Stimulated activated memory B cell treated with anti-CD40 and anti-IgM and Interleukin-4, amounts not matched to agents 10 μg/mL and 1 μg/mL and 100 μg/mL, for 72 hours (primary cell): ENCODE results near the gene PCYT1B.

Experiments used
- ATAC-seq: fragments of 150-1000 bp; cut with Tn5 transposase; 2 replicates; pipeline ENCODE4 v1.10.0; 2021
- H3K27ac Mint-ChIP-seq: one replicate; pipeline ENCODE4 v1.8.0; 2022; ENCODE audit warnings: mild to moderate bottlenecking, mixed read lengths
- H3K27me3 Mint-ChIP-seq: one replicate; pipeline ENCODE4 v1.8.0; 2022; ENCODE audit warnings: mixed read lengths
- H3K36me3 Mint-ChIP-seq: one replicate; pipeline ENCODE4 v1.8.0; 2022; ENCODE audit warnings: mixed read lengths
- H3K4me1 Mint-ChIP-seq: one replicate; pipeline ENCODE4 v1.8.0; 2022; ENCODE audit warnings: mixed read lengths
- H3K4me3 Mint-ChIP-seq: one replicate; pipeline ENCODE4 v1.8.0; 2022; ENCODE audit warnings: mild to moderate bottlenecking, moderate library complexity, mixed read lengths
- H3K9me3 Mint-ChIP-seq: one replicate; pipeline ENCODE4 v1.8.0; 2022; ENCODE audit warnings: mixed read lengths

PCYT1B gene

DNA sequence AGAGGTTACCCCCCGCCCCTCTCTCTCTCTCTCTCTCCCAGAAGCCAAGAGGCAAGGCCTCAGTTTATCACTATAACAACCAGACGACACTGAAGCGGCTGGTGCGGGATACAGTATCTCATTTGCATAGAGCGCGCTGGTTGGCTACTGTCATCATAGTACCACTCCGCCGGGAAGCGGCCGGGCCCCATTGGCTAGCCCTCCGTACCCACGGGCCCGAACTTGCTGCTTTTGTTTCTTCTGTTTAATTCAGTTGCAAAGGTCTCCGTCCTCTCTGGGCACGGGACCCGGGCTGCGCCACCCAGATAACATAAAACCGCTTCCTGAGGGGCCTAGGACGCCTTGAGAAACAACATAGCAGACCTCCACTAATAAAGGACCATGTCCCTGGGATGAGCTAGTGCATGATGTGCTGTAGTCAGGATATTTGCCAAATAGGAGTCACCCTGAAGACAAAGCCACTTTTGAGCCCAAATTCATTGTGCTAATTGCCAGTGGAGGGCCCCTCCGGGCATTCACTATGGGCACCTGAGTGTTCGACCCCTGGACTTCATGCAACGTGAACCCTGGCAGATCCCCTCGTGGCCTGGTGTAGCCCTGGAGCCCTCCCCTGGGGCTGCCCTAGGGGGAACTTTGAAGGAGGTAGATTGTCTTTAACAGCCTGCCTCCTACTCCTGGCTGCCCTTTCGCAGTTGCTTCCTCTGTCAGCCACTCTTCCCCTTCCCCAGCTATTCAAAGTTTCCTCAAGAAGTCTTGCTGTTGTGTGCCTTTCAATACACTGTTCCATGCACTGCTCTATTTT, at the start of gene PCYT1B:
Gene PCYT1B, minus strand, starts transcription at position 91 of the 802 bp plus-strand sequence. CDS start 242 bp downstream, outside the sequence.
- peak within 1 kb of the TSS; percentile 80 for H3K4me3 Mint-ChIP-seq
- H3K27me3 Mint-ChIP-seq, result peaks cover 30% of the 10 kb centered on the region
- peak; percentile 75 for ATAC-seq
- peaks cover 14% of the 10 kb centered on the region for H3K4me1 Mint-ChIP-seq
- no peaks in the 10 kb centered on the region for H3K9me3 Mint-ChIP-seq
- no peak within 1 kb of the TSS for H3K27ac Mint-ChIP-seq
- no peaks in the 10 kb centered on the region for H3K36me3 Mint-ChIP-seq

GRCh38 chrX:24696294-24696693, 49.1 kb upstream of the PCYT1B start:
- Mint-ChIP-seq H3K4me1 (peaks cover 10% of the 10 kb centered on the region), H3K36me3 (no peaks in the 10 kb centered on the region), H3K27me3 (no peaks in the 10 kb centered on the region), H3K9me3 (no peaks in the 10 kb centered on the region), H3K27ac (no peak overlapping the region), H3K4me3 (no peak overlapping the region)
- no peak for ATAC-seq

DNA sequence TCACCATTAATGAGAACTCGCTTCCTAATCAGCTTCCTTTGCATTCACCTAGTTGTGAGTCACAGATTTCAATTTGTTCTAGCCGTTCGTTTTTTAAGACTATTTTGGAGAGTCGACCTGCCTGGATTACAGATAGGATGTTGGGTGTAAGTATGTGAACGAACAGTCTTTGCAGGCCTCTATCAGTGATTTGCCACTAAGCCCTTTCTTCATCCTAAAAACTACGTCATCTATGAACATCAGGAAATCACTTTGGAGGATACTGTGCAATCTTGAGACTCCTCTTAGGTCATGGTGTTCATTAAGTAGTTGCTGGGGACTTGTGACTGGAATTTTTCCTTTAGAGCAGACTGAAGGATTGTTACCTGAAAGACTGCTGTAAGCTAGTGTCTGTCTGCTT, 47.7 kb upstream of the PCYT1B start:
- Mint-ChIP-seq H3K27me3 (no peaks in the 10 kb centered on the region), H3K9me3 (no peaks in the 10 kb centered on the region), H3K27ac (no peak overlapping the region), H3K36me3 (no peaks in the 10 kb centered on the region), H3K4me1 (peaks cover 10% of the 10 kb centered on the region), H3K4me3 (peak overlapping the region; percentile 85)
- ATAC-seq, result no peak

DNA sequence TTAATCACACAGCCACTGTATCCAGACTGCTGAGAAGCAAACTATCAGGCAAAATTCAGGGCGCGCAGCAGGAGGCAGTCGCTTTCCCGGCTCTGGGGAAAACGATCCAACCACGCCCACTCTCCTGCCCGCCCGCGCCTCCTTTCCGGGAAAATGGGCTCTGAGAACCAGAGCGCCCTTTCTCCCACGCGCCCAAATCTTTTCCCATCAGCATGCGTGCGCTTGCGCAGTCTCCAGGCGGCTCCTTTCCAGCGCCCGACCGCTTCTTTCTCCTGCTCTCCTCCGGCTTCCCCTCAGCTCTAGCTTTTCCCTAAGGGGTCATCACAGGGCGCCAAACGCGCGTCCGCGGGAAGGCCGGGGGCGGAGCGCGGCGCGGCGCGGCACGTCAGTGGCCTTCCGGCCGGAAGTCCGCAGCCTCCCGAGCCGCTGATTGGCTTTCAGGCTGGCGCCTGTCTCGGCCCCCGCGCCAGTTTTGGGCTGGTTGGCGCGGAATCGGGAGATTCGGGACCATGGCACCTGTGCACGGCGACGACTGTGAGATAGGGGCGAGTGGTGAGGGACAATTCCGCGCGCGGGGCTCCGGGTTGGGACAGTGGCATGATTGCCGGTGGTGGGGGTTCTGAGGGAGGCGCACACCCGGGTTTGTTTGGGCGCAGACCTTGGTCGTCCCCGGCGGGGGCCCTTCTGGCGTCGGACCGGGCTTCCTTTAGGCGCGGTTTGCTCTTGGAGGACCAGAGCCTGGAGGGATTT, 46.5 kb upstream of the PCYT1B start, which contains the start of gene POLA1:
Gene POLA1, plus strand, starts transcription at position 466 of the 750 bp plus-strand sequence. Its CDS starts 44 bp downstream, at position 510.
- Mint-ChIP-seq H3K27ac (peak within 1 kb of the TSS; percentile 80), H3K36me3 (no peaks in the 10 kb centered on the region), H3K27me3 (no peaks in the 10 kb centered on the region), H3K9me3 (no peaks in the 10 kb centered on the region), H3K4me1 (peaks cover 10% of the 10 kb centered on the region), H3K4me3 (peak within 1 kb of the TSS; percentile 85)
- peak; percentile 98 for ATAC-seq

DNA sequence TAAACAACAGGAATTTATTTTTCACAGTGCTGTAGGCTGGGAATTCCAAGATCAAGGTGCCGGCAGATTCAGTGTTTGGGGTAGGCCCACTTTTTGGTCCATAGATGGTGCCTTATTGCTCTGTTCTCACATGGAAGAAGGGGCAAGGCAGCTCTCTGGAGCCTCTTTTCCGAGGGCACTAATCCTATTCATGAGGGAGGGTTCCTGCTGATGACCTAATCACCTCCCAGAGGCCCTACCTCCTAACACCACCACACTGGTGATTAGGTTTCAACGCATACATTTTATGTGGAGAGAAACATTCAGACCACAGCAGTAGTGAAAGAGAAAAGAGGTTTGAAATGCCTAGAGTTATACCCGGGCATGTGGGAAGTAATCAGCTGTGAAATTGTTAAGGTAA, 45.2 kb upstream of the PCYT1B start:
- Mint-ChIP-seq H3K9me3 (no peaks in the 10 kb centered on the region), H3K27me3 (no peaks in the 10 kb centered on the region), H3K27ac (no peak overlapping the region), H3K4me3 (no peak overlapping the region), H3K4me1 (peaks cover 10% of the 10 kb centered on the region), H3K36me3 (no peaks in the 10 kb centered on the region)
- ATAC-seq, result no peak

DNA sequence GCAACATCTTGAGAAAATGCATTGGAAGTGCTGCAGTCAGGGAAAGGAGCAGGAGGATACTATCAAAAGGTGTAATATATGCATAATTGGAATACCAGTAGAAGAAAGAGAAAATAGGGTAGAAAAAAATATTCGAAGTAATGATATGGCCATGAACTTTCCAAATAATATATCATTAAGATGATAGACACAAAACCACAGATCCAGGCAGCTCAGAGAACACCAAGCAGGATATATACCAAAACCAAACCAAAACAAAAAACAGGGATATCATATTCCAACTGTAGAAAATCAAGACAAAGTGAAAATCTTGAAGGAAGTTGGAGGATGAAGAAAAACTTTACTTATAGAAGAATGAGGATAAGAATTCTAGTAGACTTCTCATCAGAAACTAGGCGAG, 36.9 kb upstream of the PCYT1B start:
- Mint-ChIP-seq H3K9me3 (no peaks in the 10 kb centered on the region), H3K4me1 (no peaks in the 10 kb centered on the region)

DNA sequence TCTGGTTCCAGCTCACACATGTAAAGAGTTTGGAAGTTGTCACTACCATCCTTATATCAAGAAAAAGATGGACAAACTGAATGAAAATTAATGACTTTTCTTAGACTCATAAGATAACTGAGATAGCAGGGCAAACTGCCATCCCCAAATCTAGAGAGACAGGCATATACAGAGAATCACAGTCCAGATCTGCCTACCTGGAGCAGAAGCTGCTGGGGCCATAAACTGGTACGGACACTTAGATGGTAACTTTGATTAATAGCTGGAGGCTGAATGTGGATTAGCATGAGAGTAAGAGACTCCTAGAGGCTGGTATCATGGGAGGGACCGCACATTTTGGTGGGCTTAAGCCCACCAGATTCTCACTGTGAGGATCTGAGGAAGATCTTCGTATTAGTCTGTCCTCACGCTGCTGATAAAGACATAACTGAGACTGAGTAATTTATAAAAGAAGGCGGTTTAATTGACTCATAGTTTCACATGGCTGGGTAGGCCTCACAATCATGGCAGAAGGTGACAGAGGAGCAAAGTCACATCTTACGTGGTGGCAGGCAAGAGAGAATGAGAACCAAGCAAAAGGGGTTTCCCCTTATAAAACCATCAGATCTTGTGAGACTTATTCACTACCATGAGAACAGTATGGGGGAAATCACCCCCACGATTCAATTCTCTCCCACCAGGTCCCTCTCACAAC, 35.7 kb upstream of the PCYT1B start:
- no peaks in the 10 kb centered on the region for H3K36me3 Mint-ChIP-seq
- no peaks in the 10 kb centered on the region for H3K4me1 Mint-ChIP-seq
- H3K27me3 Mint-ChIP-seq, result no peaks in the 10 kb centered on the region
- ATAC-seq, result no peak
- no peak overlapping the region for H3K27ac Mint-ChIP-seq
- H3K9me3 Mint-ChIP-seq, result no peaks in the 10 kb centered on the region
- no peak overlapping the region for H3K4me3 Mint-ChIP-seq

More for the DNA sequence above, 36.9 kb upstream of the PCYT1B start:
- H3K27me3 Mint-ChIP-seq, result no peaks in the 10 kb centered on the region
- H3K36me3 Mint-ChIP-seq, result no peaks in the 10 kb centered on the region
- no peak overlapping the region for H3K4me3 Mint-ChIP-seq
- H3K27ac Mint-ChIP-seq, result no peak overlapping the region
- no peak for ATAC-seq

GRCh38 chrX:24676403-24677024, 29.4 kb upstream of the PCYT1B start:
- Mint-ChIP-seq H3K36me3 (no peaks in the 10 kb centered on the region), H3K27ac (no peak overlapping the region), H3K27me3 (no peaks in the 10 kb centered on the region), H3K9me3 (no peaks in the 10 kb centered on the region), H3K4me1 (no peaks in the 10 kb centered on the region), H3K4me3 (no peak overlapping the region)
- no peak for ATAC-seq

DNA sequence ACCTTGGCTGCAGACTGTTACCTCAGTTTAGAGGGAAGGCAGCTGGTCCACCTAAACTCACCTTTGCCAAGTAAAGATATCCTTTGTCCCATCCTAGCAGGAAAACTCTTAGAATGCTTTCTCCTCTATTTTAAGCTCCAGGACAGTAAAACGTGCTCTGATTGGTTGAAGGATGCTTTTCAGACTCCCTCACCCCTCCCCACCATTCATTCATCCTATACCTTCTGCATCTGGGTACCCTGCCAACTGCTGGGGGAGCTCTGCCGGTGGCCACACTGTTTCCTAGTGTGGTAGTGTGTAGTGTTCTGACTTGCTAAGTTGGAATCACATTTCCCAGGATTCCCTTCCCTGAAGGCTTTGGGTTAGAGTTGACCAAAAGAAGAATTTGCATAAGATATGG, 26.3 kb upstream of the PCYT1B start:
- H3K27ac Mint-ChIP-seq, result no peak overlapping the region
- H3K4me3 Mint-ChIP-seq, result no peak overlapping the region
- H3K9me3 Mint-ChIP-seq, result no peaks in the 10 kb centered on the region
- ATAC-seq, result no peak
- H3K27me3 Mint-ChIP-seq, result no peaks in the 10 kb centered on the region
- no peaks in the 10 kb centered on the region for H3K36me3 Mint-ChIP-seq
- no peaks in the 10 kb centered on the region for H3K4me1 Mint-ChIP-seq

- Mint-ChIP-seq H3K36me3 (no peaks in the 10 kb centered on the region), H3K4me1 (no peaks in the 10 kb centered on the region), H3K9me3 (no peaks in the 10 kb centered on the region), H3K27ac (no peak overlapping the region), H3K27me3 (no peaks in the 10 kb centered on the region), H3K4me3 (no peak overlapping the region)
- no peak for ATAC-seq
These were observed 25.6 kb upstream of the PCYT1B start for GRCh38 chrX:24672701-24673190.

DNA sequence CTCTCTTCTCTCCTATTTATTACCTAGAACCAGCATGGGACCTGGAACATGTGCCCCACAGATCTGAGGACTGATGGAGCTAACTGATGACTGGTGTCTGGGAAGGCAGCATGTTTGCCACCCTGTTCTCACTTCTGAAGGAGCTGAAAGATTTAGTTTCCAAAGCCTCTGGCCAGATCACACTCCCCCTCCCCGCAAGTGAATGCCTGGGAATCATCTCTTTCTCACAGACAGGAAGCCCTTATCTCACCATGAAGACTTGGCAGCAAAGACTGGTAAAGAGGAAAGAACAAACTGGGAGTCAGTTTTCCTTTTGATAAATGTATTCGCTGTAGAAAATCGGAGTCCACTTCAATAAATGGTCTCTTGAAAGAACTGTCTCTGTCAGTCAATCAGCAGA, 21.0 kb upstream of the PCYT1B start:
- H3K36me3 Mint-ChIP-seq, result no peaks in the 10 kb centered on the region
- ATAC-seq, result no peak
- no peaks in the 10 kb centered on the region for H3K9me3 Mint-ChIP-seq
- no peaks in the 10 kb centered on the region for H3K27me3 Mint-ChIP-seq
- no peak overlapping the region for H3K27ac Mint-ChIP-seq
- H3K4me3 Mint-ChIP-seq, result no peak overlapping the region
- no peaks in the 10 kb centered on the region for H3K4me1 Mint-ChIP-seq

- no peak for ATAC-seq
- no peaks in the 10 kb centered on the region for H3K36me3 Mint-ChIP-seq
- no peak overlapping the region for H3K27ac Mint-ChIP-seq
- H3K4me1 Mint-ChIP-seq, result no peaks in the 10 kb centered on the region
- no peaks in the 10 kb centered on the region for H3K9me3 Mint-ChIP-seq
- H3K27me3 Mint-ChIP-seq, result no peaks in the 10 kb centered on the region
- H3K4me3 Mint-ChIP-seq, result no peak overlapping the region
These were observed 15.2 kb upstream of the PCYT1B start for GRCh38 chrX:24662352-24662751.

DNA sequence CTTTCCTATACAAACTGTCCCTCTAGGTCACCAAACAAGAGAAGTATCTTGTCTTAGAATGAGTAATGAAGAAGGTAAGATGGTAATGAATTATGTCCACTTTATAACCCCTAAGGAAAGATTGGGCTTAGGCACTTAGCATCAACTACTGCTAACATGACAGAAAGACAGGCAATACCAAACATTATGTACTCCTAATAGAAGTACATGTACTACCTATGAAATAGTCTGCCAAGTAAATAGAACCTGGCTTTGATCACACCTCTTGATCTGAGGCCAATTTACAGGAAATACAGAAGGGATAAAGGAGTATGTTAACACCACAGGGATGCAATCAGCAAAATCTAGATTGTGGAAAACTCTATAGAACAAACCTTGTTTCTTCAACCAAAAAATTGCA, 14.1 kb upstream of the PCYT1B start:
- Mint-ChIP-seq H3K4me3 (no peak overlapping the region), H3K27ac (no peak overlapping the region), H3K36me3 (no peaks in the 10 kb centered on the region), H3K27me3 (no peaks in the 10 kb centered on the region), H3K4me1 (no peaks in the 10 kb centered on the region), H3K9me3 (no peaks in the 10 kb centered on the region)
- ATAC-seq, result no peak

- H3K27ac Mint-ChIP-seq, result no peak overlapping the region
- H3K27me3 Mint-ChIP-seq, result no peaks in the 10 kb centered on the region
- no peak overlapping the region for H3K4me3 Mint-ChIP-seq
- no peaks in the 10 kb centered on the region for H3K4me1 Mint-ChIP-seq
- H3K36me3 Mint-ChIP-seq, result no peaks in the 10 kb centered on the region
- no peak for ATAC-seq
- no peaks in the 10 kb centered on the region for H3K9me3 Mint-ChIP-seq
These were observed 12.5 kb upstream of the PCYT1B start for GRCh38 chrX:24659646-24660045.

GRCh38 chrX:24659106-24659505, 12.0 kb upstream of the PCYT1B start:
- H3K27me3 Mint-ChIP-seq, result no peaks in the 10 kb centered on the region
- H3K36me3 Mint-ChIP-seq, result no peaks in the 10 kb centered on the region
- no peaks in the 10 kb centered on the region for H3K9me3 Mint-ChIP-seq
- no peak overlapping the region for H3K27ac Mint-ChIP-seq
- no peak for ATAC-seq
- no peak overlapping the region for H3K4me3 Mint-ChIP-seq
- H3K4me1 Mint-ChIP-seq, result no peaks in the 10 kb centered on the region
